Activated effector memory CD4-positive, alpha-beta T cell treated with Interleukin-2 at 50 U/mL for 16 hours (primary cell): Measurements from ENCODE around the gene MYPN.
"Not testable (repeated sequence)": the region's sequence is repeated elsewhere in the genome, so short reads cannot be mapped to it uniquely, and the experiment has no call there.

Experiments used
- DNase-seq: peaks from one replicate; pipeline ENCODE4 v3.0.0-alpha.2; 2020

Gene MYPN

GRCh38 chr10:68233046-68233445 lies 123.8 kb downstream of the MYPN start:
- DNase-seq = no peak

GRCh38 chr10:68235111-68235510 lies 125.8 kb downstream of the MYPN start:
- no peak for DNase-seq

GRCh38 chr10:68235581-68235980 lies 126.3 kb downstream of the MYPN start:
- no peak for DNase-seq

- DNase-seq = no peak
These were observed 127.9 kb downstream of the MYPN start for GRCh38 chr10:68237173-68237572.

GRCh38 chr10:68238371-68238770 lies 129.1 kb downstream of the MYPN start:
- no peak for DNase-seq

GRCh38 chr10:68239069-68239468 lies 129.8 kb downstream of the MYPN start:
- DNase-seq = no peak

GRCh38 chr10:68239596-68240150 lies 130.4 kb downstream of the MYPN start:
- DNase-seq = no peak

- DNase-seq = no peak
These were observed 132.8 kb downstream of the MYPN start for GRCh38 chr10:68242051-68242450.

GRCh38 chr10:68246397-68246796 lies 137.1 kb downstream of the MYPN start:
- DNase-seq = not testable (repeated sequence)

GRCh38 chr10:68247931-68248330 lies 138.6 kb downstream of the MYPN start:
- no peak for DNase-seq

GRCh38 chr10:68249297-68249696 lies 140.0 kb downstream of the MYPN start:
- no peak for DNase-seq

GRCh38 chr10:68251151-68251550 lies 141.9 kb downstream of the MYPN start:
- DNase-seq = no peak

- no peak for DNase-seq
These were observed 142.6 kb downstream of the MYPN start for GRCh38 chr10:68251625-68252495.

GRCh38 chr10:68253346-68253745 lies 144.1 kb downstream of the MYPN start:
- DNase-seq = no peak

GRCh38 chr10:68261132-68261856 lies 152.0 kb downstream of the MYPN start:
- DNase-seq = no peak
